ENCODE data around the gene NBPF1. TPM values are rescaled to one million over a fixed set of nuclear protein-coding genes. Genes with fewer than 3 reads are reported as not detected.
"Not testable (repeated sequence)": the region's sequence is repeated elsewhere in the genome, so short reads cannot be mapped to it uniquely, and the experiment has no call there.

The NBPF1 gene
- total RNA-seq, 1 experiment from 2014 or later = 45.4 TPM

- H4K20me1 ChIP-seq (ENCODE audit: insufficient read depth); H3K79me2 ChIP-seq (ENCODE audit: low read depth); H2AFZ ChIP-seq; H3K4me1 ChIP-seq (replicated peaks; ENCODE audit: insufficient read depth); H3K9me2 ChIP-seq (ENCODE audit: insufficient read depth); H3K27me3 ChIP-seq (ENCODE audit: insufficient read depth, low read depth); POLR2A ChIA-PET (ENCODE audit: unreplicated experiment); BruUV-seq (replicated peaks); DNase-seq; CTCF ChIA-PET; H3K4me3 ChIP-seq; H3K36me3 ChIP-seq (ENCODE audit: low read depth); H3K27ac ChIP-seq; intact Hi-C loops (cut with micrococcal nuclease; ENCODE audit: unreplicated experiment); H3K4me2 ChIP-seq; H3K9me3 ChIP-seq (ENCODE audit: insufficient read depth, low read depth); H3F3A ChIP-seq (ENCODE audit: insufficient read depth, low read depth): not testable (repeated sequence)
These were observed 65.7 kb downstream of the NBPF1 start for GRCh38 chr1:16547502-16548241.

GRCh38 chr1:16545682-16546095 lies 67.7 kb downstream of the NBPF1 start:
- H2AFZ ChIP-seq; H4K20me1 ChIP-seq (ENCODE audit: insufficient read depth); POLR2A ChIA-PET (ENCODE audit: unreplicated experiment); H3K4me3 ChIP-seq; H3K27me3 ChIP-seq (ENCODE audit: insufficient read depth, low read depth); intact Hi-C loops (cut with micrococcal nuclease; ENCODE audit: unreplicated experiment); CTCF ChIA-PET; H3K4me1 ChIP-seq (replicated peaks; ENCODE audit: insufficient read depth); H3K9me3 ChIP-seq (ENCODE audit: insufficient read depth, low read depth); H3K9me2 ChIP-seq (ENCODE audit: insufficient read depth); H3K27ac ChIP-seq; H3K36me3 ChIP-seq (ENCODE audit: low read depth); H3K79me2 ChIP-seq (ENCODE audit: low read depth); H3F3A ChIP-seq (ENCODE audit: insufficient read depth, low read depth): not testable (repeated sequence)
- peak; percentile 36 to 66 for DNase-seq
- H3K4me2 ChIP-seq = peak overlapping the region; percentile 53
- BruUV-seq (replicated peaks) = TSS peak; percentile 100

GRCh38 chr1:16540421-16540893 lies 72.9 kb downstream of the NBPF1 start:
- H4K20me1 ChIP-seq (ENCODE audit: insufficient read depth); H3K27ac ChIP-seq; H3K4me2 ChIP-seq; H2AFZ ChIP-seq; CTCF ChIA-PET; H3K36me3 ChIP-seq (ENCODE audit: low read depth); H3K27me3 ChIP-seq (ENCODE audit: insufficient read depth, low read depth); H3K9me3 ChIP-seq (ENCODE audit: insufficient read depth, low read depth); H3K4me3 ChIP-seq; H3K9me2 ChIP-seq (ENCODE audit: insufficient read depth); DNase-seq; POLR2A ChIA-PET (ENCODE audit: unreplicated experiment); H3K4me1 ChIP-seq (replicated peaks; ENCODE audit: insufficient read depth); BruUV-seq (replicated peaks); H3F3A ChIP-seq (ENCODE audit: insufficient read depth, low read depth); H3K79me2 ChIP-seq (ENCODE audit: low read depth); intact Hi-C loops (cut with micrococcal nuclease; ENCODE audit: unreplicated experiment): not testable (repeated sequence)

- H3K79me2 ChIP-seq (ENCODE audit: low read depth); BruUV-seq (replicated peaks); H3K27ac ChIP-seq; DNase-seq; H3F3A ChIP-seq (ENCODE audit: insufficient read depth, low read depth); intact Hi-C loops (cut with micrococcal nuclease; ENCODE audit: unreplicated experiment); H3K4me2 ChIP-seq; H2AFZ ChIP-seq; H3K4me1 ChIP-seq (replicated peaks; ENCODE audit: insufficient read depth); CTCF ChIA-PET; H3K9me2 ChIP-seq (ENCODE audit: insufficient read depth); H3K4me3 ChIP-seq; H3K36me3 ChIP-seq (ENCODE audit: low read depth); H4K20me1 ChIP-seq (ENCODE audit: insufficient read depth); H3K9me3 ChIP-seq (ENCODE audit: insufficient read depth, low read depth); POLR2A ChIA-PET (ENCODE audit: unreplicated experiment); H3K27me3 ChIP-seq (ENCODE audit: insufficient read depth, low read depth): not testable (repeated sequence)
These were observed 75.8 kb downstream of the NBPF1 start for GRCh38 chr1:16537528-16537927.

- H3K9me2 ChIP-seq (ENCODE audit: insufficient read depth); H3K9me3 ChIP-seq (ENCODE audit: insufficient read depth, low read depth); H4K20me1 ChIP-seq (ENCODE audit: insufficient read depth); H3K27ac ChIP-seq; H3K27me3 ChIP-seq (ENCODE audit: insufficient read depth, low read depth); H3K4me2 ChIP-seq; H2AFZ ChIP-seq; DNase-seq; H3K79me2 ChIP-seq (ENCODE audit: low read depth); H3K4me1 ChIP-seq (replicated peaks; ENCODE audit: insufficient read depth); H3F3A ChIP-seq (ENCODE audit: insufficient read depth, low read depth); H3K4me3 ChIP-seq; POLR2A ChIA-PET (ENCODE audit: unreplicated experiment); H3K36me3 ChIP-seq (ENCODE audit: low read depth); intact Hi-C loops (cut with micrococcal nuclease; ENCODE audit: unreplicated experiment); CTCF ChIA-PET; BruUV-seq (replicated peaks): not testable (repeated sequence)
These were observed 76.6 kb downstream of the NBPF1 start for GRCh38 chr1:16536796-16537195.

GRCh38 chr1:16535898-16536297 lies 77.5 kb downstream of the NBPF1 start:
- H3K79me2 ChIP-seq (ENCODE audit: low read depth); H3K36me3 ChIP-seq (ENCODE audit: low read depth); H3F3A ChIP-seq (ENCODE audit: insufficient read depth, low read depth); DNase-seq; CTCF ChIA-PET; H3K4me3 ChIP-seq; POLR2A ChIA-PET (ENCODE audit: unreplicated experiment); H3K27me3 ChIP-seq (ENCODE audit: insufficient read depth, low read depth); H4K20me1 ChIP-seq (ENCODE audit: insufficient read depth); H3K4me1 ChIP-seq (replicated peaks; ENCODE audit: insufficient read depth); H3K27ac ChIP-seq; intact Hi-C loops (cut with micrococcal nuclease; ENCODE audit: unreplicated experiment); H2AFZ ChIP-seq; H3K9me2 ChIP-seq (ENCODE audit: insufficient read depth); BruUV-seq (replicated peaks); H3K9me3 ChIP-seq (ENCODE audit: insufficient read depth, low read depth): not testable (repeated sequence)
- H3K4me2 ChIP-seq = peak overlapping the region; percentile 63; the same call in 1 of the 2 replicates

GRCh38 chr1:16535487-16535886 lies 77.9 kb downstream of the NBPF1 start:
- POLR2A ChIA-PET (ENCODE audit: unreplicated experiment); intact Hi-C loops (cut with micrococcal nuclease; ENCODE audit: unreplicated experiment); H3K9me2 ChIP-seq (ENCODE audit: insufficient read depth); H3K4me1 ChIP-seq (replicated peaks; ENCODE audit: insufficient read depth); BruUV-seq (replicated peaks); CTCF ChIA-PET; H4K20me1 ChIP-seq (ENCODE audit: insufficient read depth); H3K36me3 ChIP-seq (ENCODE audit: low read depth); H3K9me3 ChIP-seq (ENCODE audit: insufficient read depth, low read depth); H3K27ac ChIP-seq; H3K27me3 ChIP-seq (ENCODE audit: insufficient read depth, low read depth); H3F3A ChIP-seq (ENCODE audit: insufficient read depth, low read depth); H3K79me2 ChIP-seq (ENCODE audit: low read depth): not testable (repeated sequence)
- 0 out of 2 replicates have a peak overlapping the region, but pooled peaks have one; percentile 60 for H2AFZ ChIP-seq
- peak overlapping the region; percentile 56; the same call in 1 of the 2 replicates for H3K4me3 ChIP-seq
- peak in 1 of 2 experiments; percentile 34 for DNase-seq
- H3K4me2 ChIP-seq = peak overlapping the region; percentile 63

All from PC-9 (cell line).